PFSK-1 (cell line): ENCODE data around the gene RNF14.

Experiments
- FOXP2 ChIP-seq: optimal IDR thresholded peaks from 2 replicates; pipeline ENCODE3; 2011; ENCODE audit warnings: borderline replicate concordance, control low read depth, inconsistent platforms; ENCODE audit not compliant: insufficient read depth; ENCODE audit errors: extremely low read length, extremely low read depth
- POLR2AphosphoS5 ChIP-seq: IDR thresholded peaks from 2 replicates; pipeline ENCODE4 v1.6.1; 2012; ENCODE audit warnings: low read depth, mild to moderate bottlenecking, control low read depth, low read length, moderate library complexity
- REST ChIP-seq, 2 experiments: IDR thresholded peaks; 2 replicates each; pipeline versions ENCODE4 v1.6.1 to v1.8.0; 2011 to 2012; ENCODE audit warnings: low read depth in 2 of 2, low read length in 2 of 2, control low read depth in 1 of 2, inconsistent platforms in 1 of 2, mild to moderate bottlenecking in 1 of 2, moderate library complexity in 1 of 2; ENCODE audit not compliant: insufficient read depth in 1 of 2
- SIN3A ChIP-seq: IDR thresholded peaks from 2 replicates; pipeline ENCODE4 v1.6.1; 2012; ENCODE audit warnings: mild to moderate bottlenecking, low read length, moderate library complexity, borderline replicate concordance; ENCODE audit not compliant: insufficient read depth
- TAF1 ChIP-seq: IDR thresholded peaks from 2 replicates; pipeline ENCODE4 v1.6.1; 2012; ENCODE audit warnings: low read length, control low read depth, borderline replicate concordance; ENCODE audit not compliant: insufficient read depth

The RNF14 gene

GRCh38 chr5:142016556-142016955 lies 47.7 kb downstream of the RNF14 start:
- TF ChIP-seq FOXP2 = no peak
- TF ChIP-seq POLR2AphosphoS5 = no peak
- no peak for TF ChIP-seq TAF1
- TF ChIP-seq SIN3A = no peak
- TF ChIP-seq REST (IDR thresholded peaks at IDR 0.05; ENCODE audit: insufficient read depth in 1 of 2, low read depth in 2 of 2, low read length in 2 of 2) = no peak

- TF ChIP-seq TAF1 = no peak
- no peak for TF ChIP-seq FOXP2
- no peak for TF ChIP-seq REST (IDR thresholded peaks at IDR 0.05; ENCODE audit: insufficient read depth in 1 of 2, low read depth in 2 of 2, low read length in 2 of 2)
- no peak for TF ChIP-seq SIN3A
- TF ChIP-seq POLR2AphosphoS5 = no peak
Observed at GRCh38 chr5:142017832-142018427, 49.0 kb downstream of the RNF14 start.

- TF ChIP-seq FOXP2 = no peak
- no peak for TF ChIP-seq POLR2AphosphoS5
- no peak for TF ChIP-seq TAF1
- TF ChIP-seq REST (IDR thresholded peaks at IDR 0.05; ENCODE audit: insufficient read depth in 1 of 2, low read depth in 2 of 2, low read length in 2 of 2) = no peak
- TF ChIP-seq SIN3A = no peak
Observed at GRCh38 chr5:142020122-142020659, 51.3 kb downstream of the RNF14 start.

GRCh38 chr5:142023836-142024235 lies 54.9 kb downstream of the RNF14 start:
- TF ChIP-seq POLR2AphosphoS5 = no peak
- no peak for TF ChIP-seq FOXP2
- no peak for TF ChIP-seq REST (IDR thresholded peaks at IDR 0.05; ENCODE audit: insufficient read depth in 1 of 2, low read depth in 2 of 2, low read length in 2 of 2)
- TF ChIP-seq TAF1 = no peak
- TF ChIP-seq SIN3A = no peak
